Pancreas (tissue), 10 donors: Measurements from ENCODE around the gene HTR2B. TPM values are rescaled to one million over a fixed set of nuclear protein-coding genes. Genes with fewer than 3 reads are reported as not detected.

Experiments
- ATAC-seq, 4 donors: fragments of 200-7000 bp; cut with Tn5 transposase; one replicate each; pipeline versions ENCODE4 v1.8.0 to v1.9.1; 2020; ENCODE audit warnings: mild to moderate bottlenecking in 4 of 4, moderate library complexity in 4 of 4
- DNase-seq, 6 donors: peaks; one replicate each; pipeline ENCODE4 v3.0.0-alpha.2; 2020
- FAIRE-seq: peaks from 2 replicates; lab custom pipeline; 2012; peaks lifted over from hg19 to GRCh38; lab: Jason Lieb, UNC
- H3K27ac ChIP-seq, 4 donors: fragments of 200-600 bp; sonication (generic); 1 replicate in 3 of 4; 2 replicates in 1 of 4; pipeline versions ENCODE4 v1.5.0 to v1.8.0; 2020
- H3K27me3 ChIP-seq, 4 donors: fragments of 200-600 bp; one replicate each; pipeline ENCODE4 v1.8.0; 2021
- H3K36me3 ChIP-seq, 3 donors: fragments of 200-600 bp; sonication (generic) in 1 of 3; one replicate each; pipeline versions ENCODE4 v1.5.0 to v1.8.0; 2020 to 2021
- H3K4me1 ChIP-seq, 3 donors: fragments of 200-600 bp; one replicate each; pipeline ENCODE4 v1.8.0; 2021
- H3K4me3 ChIP-seq, 4 donors: fragments of 200-600 bp; sonication (generic) in 2 of 4; one replicate each; pipeline versions ENCODE4 v1.5.0 to v1.8.0; 2020 to 2021
- H3K9me3 ChIP-seq, 4 donors: fragments of 200-600 bp; one replicate each; pipeline ENCODE4 v1.8.0; 2021
- CTCF ChIP-seq, 4 donors: fragments of 200-600 bp; sonication (generic) in 3 of 4; IDR thresholded peaks; one replicate each; pipeline versions ENCODE4 v1.5.0 to v1.8.0; 2021; ENCODE audit warnings: antibody characterized with exemption in 4 of 4
- WGBS, 2 donors: extraction: QIAGEN DNeasy Blood & Tissue Kit; methylation state at CpG; one replicate each; pipeline ENCODE4 v1.1.7; 2013; 5-methylcytosine and 5-hydroxymethylcytosine counted together
- intact Hi-C, 3 donors: fragments of 100-400 bp; cut with DNase I; formaldehyde crosslinking; loops; one replicate each; pipeline versions ENCODE4 v1.11.1 to v1.14.2; 2022
- polyA plus RNA-seq, 2 donors: library from polyadenylated mRNA; stranded (reverse); fragments of 200-250 nt; gene quantifications; one replicate each; pipeline ENCODE4 v1.2.3, GENCODE V29; 2013
- total RNA-seq, 6 donors: library from RNA; stranded (reverse); fragmentation: NEBNext Ultra II Directional in 4 of 6; extraction: Animal tissue kit (Norgen Biotek cat#: 25700) in 4 of 6; gene quantifications; one replicate each; pipeline versions ENCODE4 v1.2.1 to v1.2.4, GENCODE V29; 2021 to 2023
- donor health status: healthy with polysubstance abuse.
- donor health status: DM: no; HTN: no; CAD: no; lungs with moderate emphysema.
- donor health status: DM: no; HTN: no; CAD: no.
- donor health status: control.
- donor health status: control.
- donor health status: Bipolar disorder and iron deficiency.
- donor health status: DM: yes; HTN: yes; CAD: no.
- donor health status: DM: no; HTN: no; CAD: no.
- donor health status: DM: no; HTN: no; CAD: no.
- donor health status: DM: yes; HTN: yes; CAD: no.

Gene HTR2B
- total and polyA plus RNA-seq, 8 donors: 0.08 to 0.78 (median 0.11) TPM; not detected in 1

GRCh38 chr2:231126123-231126522 lies 1.3 kb upstream of the HTR2B start:
- H3K4me3 ChIP-seq: no peak overlapping the region
- FAIRE-seq (no peak), ATAC-seq (no peak), DNase-seq (no peak)
- no peaks in the 10 kb centered on the region for H3K27me3 ChIP-seq
- H3K36me3 ChIP-seq: no peaks in the 10 kb centered on the region
- H3K27ac ChIP-seq: no peak overlapping the region
- intact Hi-C loops: no loop called here
- H3K9me3 ChIP-seq: no peaks in the 10 kb centered on the region
- 97 to 99% methylated on average over 7 of the region's 7 CpGs for WGBS, 2 donors
- TF ChIP-seq CTCF (IDR thresholded peaks at IDR 0.05): no peak
- H3K4me1 ChIP-seq: peaks cover 7 to 21% (median 18%) of the 10 kb centered on the region in 3 donors

- no peak overlapping the region for H3K4me3 ChIP-seq
- TF ChIP-seq CTCF (IDR thresholded peaks at IDR 0.05): no peak
- DNase-seq (no peak), ATAC-seq (peak; percentile 79 to 91 (median 86)), FAIRE-seq (no peak)
- 13 to 14% methylated on average over 4 of the region's 4 CpGs for WGBS, 2 donors
- intact Hi-C loops: no loop called here
- H3K27ac ChIP-seq: peak overlapping the region in 1 of 4 donors; percentile 37
- no peaks in the 10 kb centered on the region for H3K36me3 ChIP-seq
- H3K27me3 ChIP-seq: no peaks in the 10 kb centered on the region
- H3K4me1 ChIP-seq: peaks cover 7 to 27% (median 18%) of the 10 kb centered on the region in 3 donors
- H3K9me3 ChIP-seq: no peaks in the 10 kb centered on the region
These were observed 1.4 kb downstream of the HTR2B start for GRCh38 chr2:231123362-231123898.

- ATAC-seq (no peak), DNase-seq (no peak), FAIRE-seq (no peak)
- Histone ChIP-seq H3K4me3 (no peak overlapping the region), H3K27ac (no peak overlapping the region), H3K36me3 (no peaks in the 10 kb centered on the region), H3K4me1 (peaks cover 0 to 16% (median 9%) of the 10 kb centered on the region in 3 donors), H3K9me3 (no peaks in the 10 kb centered on the region), H3K27me3 (no peaks in the 10 kb centered on the region)
- no peak for TF ChIP-seq CTCF (IDR thresholded peaks at IDR 0.05)
- 85 to 86% methylated on average over 2 of the region's 2 CpGs for WGBS, 2 donors
- intact Hi-C loops: no loop called here
These were observed 6.3 kb downstream of the HTR2B start for GRCh38 chr2:231118614-231118942.

- Histone ChIP-seq H3K9me3 (no peaks in the 10 kb centered on the region), H3K4me3 (no peak overlapping the region), H3K27me3 (no peaks in the 10 kb centered on the region), H3K36me3 (no peaks in the 10 kb centered on the region), H3K27ac (no peak overlapping the region), H3K4me1 (peaks cover 0 to 13% (median 9%) of the 10 kb centered on the region in 3 donors)
- intact Hi-C loops: no loop called here
- DNase-seq: no peak
- no peak for TF ChIP-seq CTCF (IDR thresholded peaks at IDR 0.05)
- WGBS, 2 donors: 77 to 78% methylated on average over 4 of the region's 4 CpGs
- peak; percentile 17 for FAIRE-seq
- no peak for ATAC-seq
These were observed 6.8 kb downstream of the HTR2B start for GRCh38 chr2:231117922-231118613.

GRCh38 chr2:231117148-231117547 lies 7.7 kb downstream of the HTR2B start:
- 28 to 31% methylated on average over 1 of the region's 1 CpG for WGBS, 2 donors
- Histone ChIP-seq H3K4me1 (peaks cover 0 to 6% (median 3%) of the 10 kb centered on the region in 3 donors), H3K27me3 (no peaks in the 10 kb centered on the region), H3K9me3 (no peaks in the 10 kb centered on the region), H3K36me3 (no peaks in the 10 kb centered on the region), H3K4me3 (no peak overlapping the region), H3K27ac (no peak overlapping the region)
- no peak for FAIRE-seq
- intact Hi-C loops: no loop called here
- TF ChIP-seq CTCF (IDR thresholded peaks at IDR 0.05): no peak
- DNase-seq: no peak
- ATAC-seq: no peak
